ENCODE measurements around the gene KRTAP2-1. TPM values are rescaled to one million over a fixed set of nuclear protein-coding genes. Genes with fewer than 3 reads are reported as not detected.

KRTAP2-1 gene
- total RNA-seq, 2 experiments from 2014 or later: not detected

GRCh38 chr17:40997361-40997760 is 49.8 kb downstream of the KRTAP2-1 start:
- CTCF ChIA-PET: interaction anchor here (0.9 kb wide), 1 partner anchor 552 kb away, joined by 3 read pairs; no protein-coding TSS in a partner anchor
- DNase-seq: no peak
- Mint-ChIP-seq H3K27me3 (peaks cover 48% of the 10 kb centered on the region), H3K36me3 (ENCODE audit: low read depth) (no peaks in the 10 kb centered on the region), H3K9me3 (no peaks in the 10 kb centered on the region), H3K4me1 (no peaks in the 10 kb centered on the region), H3K4me3 (no peak overlapping the region), H3K27ac (no peak overlapping the region)
- POLR2A ChIA-PET: no interaction called here

- peaks cover 52% of the 10 kb centered on the region for H3K27me3 Mint-ChIP-seq
- ChIA-PET POLR2A (no interaction called here), CTCF (interaction anchor here (0.9 kb wide), 1 partner anchor 552 kb away, joined by 3 read pairs; no protein-coding TSS in a partner anchor)
Observed at GRCh38 chr17:40996829-40997228, 50.3 kb downstream of the KRTAP2-1 start.

More at GRCh38 chr17:40996829-40997228, 50.3 kb downstream of the KRTAP2-1 start:
- H3K27ac Mint-ChIP-seq: no peak overlapping the region
- no peaks in the 10 kb centered on the region for H3K9me3 Mint-ChIP-seq
- H3K4me3 Mint-ChIP-seq: no peak overlapping the region
- no peak for DNase-seq
- no peaks in the 10 kb centered on the region for H3K36me3 Mint-ChIP-seq (ENCODE audit: low read depth)
- no peaks in the 10 kb centered on the region for H3K4me1 Mint-ChIP-seq

Other genes with a start within 250 kb of the KRTAP2-1 start
- not detected for gene KRT28, start 247.4 kb downstream of the KRTAP2-1 start, total RNA-seq
- 10 to 100 TPM; 21.0 to 22.9 TPM for gene KRT10, start 224.7 kb downstream of the KRTAP2-1 start, total RNA-seq
- not detected for gene KRT12, start 180.1 kb downstream of the KRTAP2-1 start, total RNA-seq
- not detected for gene KRT20, start 162.1 kb downstream of the KRTAP2-1 start, total RNA-seq
- not detected for gene KRT23, start 109.7 kb downstream of the KRTAP2-1 start, total RNA-seq
- not detected for gene KRT39, start 80.4 kb downstream of the KRTAP2-1 start, total RNA-seq
- gene KRT40, start 63.0 kb downstream of the KRTAP2-1 start, total RNA-seq: not detected
- not detected for gene KRTAP3-3, start 53.2 kb downstream of the KRTAP2-1 start, total RNA-seq
- gene KRTAP3-2, start 47.4 kb downstream of the KRTAP2-1 start, total RNA-seq: not detected
- not detected for gene KRTAP3-1, start 38.2 kb downstream of the KRTAP2-1 start, total RNA-seq
- gene KRTAP1-5, start 20.1 kb downstream of the KRTAP2-1 start, total RNA-seq: not detected
- not detected for gene KRTAP1-4, start 17.1 kb downstream of the KRTAP2-1 start, total RNA-seq
- gene KRTAP1-3, start 12.4 kb downstream of the KRTAP2-1 start, total RNA-seq: not detected
- gene KRTAP1-1, start 5.9 kb downstream of the KRTAP2-1 start, total RNA-seq: not detected
- not detected for gene KRTAP2-2, start 7.9 kb upstream of the KRTAP2-1 start, total RNA-seq
- gene KRTAP2-3, start 12.8 kb upstream of the KRTAP2-1 start, total RNA-seq: not detected
- not detected for gene KRTAP2-4, start 18.6 kb upstream of the KRTAP2-1 start, total RNA-seq
- gene KRTAP4-7, start 36.8 kb upstream of the KRTAP2-1 start, total RNA-seq: not detected
- gene KRTAP4-8, start 50.8 kb upstream of the KRTAP2-1 start, total RNA-seq: not detected
- gene KRTAP4-16, start 54.9 kb upstream of the KRTAP2-1 start, total RNA-seq: not detected
- not detected for gene KRTAP4-9, start 58.1 kb upstream of the KRTAP2-1 start, total RNA-seq
- gene KRTAP4-11, start 71.1 kb upstream of the KRTAP2-1 start, total RNA-seq: not detected
- gene KRTAP4-12, start 76.9 kb upstream of the KRTAP2-1 start, total RNA-seq: not detected
- not detected for gene KRTAP4-6, start 93.2 kb upstream of the KRTAP2-1 start, total RNA-seq
- gene KRTAP4-5, start 102.5 kb upstream of the KRTAP2-1 start, total RNA-seq: not detected
- not detected for gene KRTAP4-4, start 113.4 kb upstream of the KRTAP2-1 start, total RNA-seq
- not detected for gene KRTAP4-3, start 120.9 kb upstream of the KRTAP2-1 start, total RNA-seq
- not detected for gene KRTAP4-2, start 130.9 kb upstream of the KRTAP2-1 start, total RNA-seq
- not detected for gene KRTAP4-1, start 137.6 kb upstream of the KRTAP2-1 start, total RNA-seq
- gene KRTAP9-1, start 142.6 kb upstream of the KRTAP2-1 start, total RNA-seq: not detected
- not detected for gene KRTAP9-2, start 179.3 kb upstream of the KRTAP2-1 start, total RNA-seq
- not detected for gene KRTAP9-3, start 185.1 kb upstream of the KRTAP2-1 start, total RNA-seq
- not detected for gene KRTAP9-8, start 190.7 kb upstream of the KRTAP2-1 start, total RNA-seq
- gene KRTAP9-4, start 202.4 kb upstream of the KRTAP2-1 start, total RNA-seq: not detected
- not detected for gene KRTAP9-9, start 208.1 kb upstream of the KRTAP2-1 start, total RNA-seq
- not detected for gene KRTAP9-6, start 218.1 kb upstream of the KRTAP2-1 start, total RNA-seq
- gene KRTAP9-7, start 228.4 kb upstream of the KRTAP2-1 start, total RNA-seq: not detected

Measured in activated CD4-positive, alpha-beta T cell treated with anti-CD3 and anti-CD28 coated beads, Interleukin-2, amount 10 ng/mL, durations not matched to agents 7 days and 5 days (primary cell).